CD4-positive, alpha-beta T cell (primary cell): ENCODE data around the gene TPK1. TPM values are rescaled to one million over a fixed set of nuclear protein-coding genes. Genes with fewer than 3 reads are reported as not detected.

ENCODE experiments used
- ATAC-seq: fragments of 200-7000 bp; cut with Tn5 transposase; one replicate; pipeline ENCODE4 v1.10.0; 2022; ENCODE audit warnings: mild to moderate bottlenecking; ENCODE audit not compliant: poor library complexity
- CTCF ChIA-PET: fragments of 350-600 bp; sonication (Branson Sonifier 250); formaldehyde crosslinking; loops from one replicate; lab custom pipeline; 2021; ENCODE audit warnings: antibody characterized with exemption, inconsistent platforms; lab: Charles Lee
- POLR2A ChIA-PET: fragments of 350-600 bp; sonication (Branson Sonifier 250); formaldehyde crosslinking; loops from one replicate; lab custom pipeline; 2021; ENCODE audit warnings: antibody characterized with exemption, inconsistent platforms; lab: Charles Lee
- DNase-seq, 14 experiments: peaks; one replicate each; pipeline ENCODE4 v3.0.0-alpha.2; 2013 to 2020; ENCODE audit warnings: mixed read lengths in 2 of 14
- H3K27ac ChIP-seq, 2 donors: one replicate each; pipeline versions ENCODE4 v1.5.1 to v1.7.0; 2013; ENCODE audit warnings: low read length in 2 of 2, low read depth in 1 of 2, mild to moderate bottlenecking in 1 of 2
- H3K27me3 ChIP-seq, 2 experiments: 1 replicate in 1 of 2; 2 replicates in 1 of 2; pipeline versions ENCODE4 v1.6.1 to v1.7.0; 2013; ENCODE audit warnings: low read length in 2 of 2, control low read depth in 1 of 2, mild to moderate bottlenecking in 1 of 2, moderate library complexity in 1 of 2; ENCODE audit not compliant: insufficient read depth in 2 of 2, control insufficient read depth in 1 of 2
- H3K36me3 ChIP-seq: one replicate; pipeline ENCODE4 v1.6.1; 2013; ENCODE audit warnings: low read length, control low read depth; ENCODE audit not compliant: insufficient read depth
- H3K4me1 ChIP-seq: one replicate; pipeline ENCODE4 v1.6.1; 2013; ENCODE audit warnings: low read length, control low read depth; ENCODE audit not compliant: insufficient read depth
- H3K4me3 ChIP-seq: one replicate; pipeline ENCODE4 v1.5.1; 2013; ENCODE audit warnings: mild to moderate bottlenecking, low read length, moderate library complexity
- H3K9me3 ChIP-seq, 2 experiments: 1 replicate in 1 of 2; 2 replicates in 1 of 2; pipeline versions ENCODE4 v1.6.1 to v1.7.0; 2013; ENCODE audit warnings: low read length in 2 of 2, mild to moderate bottlenecking in 2 of 2, control low read depth in 1 of 2, moderate library complexity in 1 of 2; ENCODE audit not compliant: control insufficient read depth in 1 of 2, insufficient read depth in 1 of 2
- H3K27ac Mint-ChIP-seq: one replicate; pipeline ENCODE4 v1.8.0; 2020; ENCODE audit warnings: mixed read lengths
- H3K27me3 Mint-ChIP-seq: one replicate; pipeline ENCODE4 v1.8.0; 2021; ENCODE audit warnings: mixed read lengths
- H3K36me3 Mint-ChIP-seq: one replicate; pipeline ENCODE4 v1.8.0; 2021; ENCODE audit warnings: low read depth, mixed read lengths
- H3K4me1 Mint-ChIP-seq: one replicate; pipeline ENCODE4 v1.8.0; 2021; ENCODE audit warnings: low read depth, mixed read lengths
- H3K4me3 Mint-ChIP-seq: one replicate; pipeline ENCODE4 v1.8.0; 2020; ENCODE audit warnings: mild to moderate bottlenecking, mixed read lengths
- H3K9me3 Mint-ChIP-seq: one replicate; pipeline ENCODE4 v1.8.0; 2020; ENCODE audit warnings: mixed read lengths
- CTCF ChIP-seq: fragments of 200-600 bp; IDR thresholded peaks from one replicate; pipeline ENCODE4 v1.8.0; 2022; ENCODE audit warnings: antibody characterized with exemption, mild to moderate bottlenecking
- intact Hi-C, 2 experiments: fragments of 100-400 bp; cut with DNase I in 1 of 2; cut with micrococcal nuclease in 1 of 2; formaldehyde crosslinking; loops; one replicate each; pipeline versions ENCODE4 v1.15.1 to v1.9.0; 2023 to 2025; cut with DNase I, micrococcal nuclease
- total RNA-seq, 174 experiments: library from RNA in 2 of 174; stranded (reverse) in 2 of 174; gene quantifications; one replicate each; pipeline ENCODE4 v1.2.3 and lab custom pipeline; 2021 to 2026

TPK1 gene
- total RNA-seq, 2 experiments from 2014 or later = 17.1 to 17.8 TPM

- ChIA-PET CTCF (interaction anchor here (0.9 kb wide), 1 partner anchor 12 kb away, joined by 3 read pairs; no protein-coding TSS in a partner anchor), POLR2A (no interaction called here)
- Histone ChIP-seq H3K4me3 (no peak overlapping the region), H3K9me3 (peaks cover 0 to 6% of the 10 kb centered on the region in 2 experiments), H3K27ac (no peak overlapping the region), H3K27me3 (no peaks in the 10 kb centered on the region), H3K36me3 (no peaks in the 10 kb centered on the region), H3K4me1 (no peaks in the 10 kb centered on the region)
- no peak for TF ChIP-seq CTCF
- ATAC-seq (no peak), DNase-seq (no peak)
- H3K36me3 Mint-ChIP-seq = peaks cover 16% of the 10 kb centered on the region
- no peaks in the 10 kb centered on the region for H3K9me3 Mint-ChIP-seq
- H3K27ac Mint-ChIP-seq = no peak overlapping the region
- intact Hi-C loops = no loop called here
- no peaks in the 10 kb centered on the region for H3K27me3 Mint-ChIP-seq
- no peak overlapping the region for H3K4me3 Mint-ChIP-seq
- H3K4me1 Mint-ChIP-seq = no peaks in the 10 kb centered on the region
Measured at GRCh38 chr7:144494355-144494754, 341.5 kb downstream of the TPK1 start.

GRCh38 chr7:144489504-144489903 is 346.3 kb downstream of the TPK1 start:
- Mint-ChIP-seq H3K27ac (no peak overlapping the region), H3K27me3 (no peaks in the 10 kb centered on the region), H3K36me3 (peaks cover 30% of the 10 kb centered on the region), H3K4me1 (no peaks in the 10 kb centered on the region), H3K9me3 (no peaks in the 10 kb centered on the region), H3K4me3 (no peak overlapping the region)
- DNase-seq (no peak), ATAC-seq (no peak)
- H3K4me1 ChIP-seq = no peaks in the 10 kb centered on the region
- CTCF ChIA-PET = no interaction called here
- H3K36me3 ChIP-seq = no peaks in the 10 kb centered on the region
- intact Hi-C loops = no loop called here
- no peaks in the 10 kb centered on the region for H3K27me3 ChIP-seq
- peaks cover 0 to 2% of the 10 kb centered on the region in 2 experiments for H3K9me3 ChIP-seq
- POLR2A ChIA-PET = no interaction called here
- TF ChIP-seq CTCF = no peak
- no peak overlapping the region for H3K27ac ChIP-seq
- no peak overlapping the region for H3K4me3 ChIP-seq

- Histone ChIP-seq H3K9me3 (no peaks in the 10 kb centered on the region), H3K27ac (no peak overlapping the region), H3K27me3 (no peaks in the 10 kb centered on the region), H3K36me3 (no peaks in the 10 kb centered on the region), H3K4me1 (no peaks in the 10 kb centered on the region), H3K4me3 (no peak overlapping the region)
- CTCF ChIA-PET = no interaction called here
- no peak overlapping the region for H3K4me3 Mint-ChIP-seq
- H3K27ac Mint-ChIP-seq = no peak overlapping the region
- intact Hi-C loops = no loop called here
- no peak for TF ChIP-seq CTCF
- H3K36me3 Mint-ChIP-seq = peaks cover 35% of the 10 kb centered on the region
- no peaks in the 10 kb centered on the region for H3K9me3 Mint-ChIP-seq
- DNase-seq (no peak), ATAC-seq (no peak)
- no peaks in the 10 kb centered on the region for H3K4me1 Mint-ChIP-seq
- H3K27me3 Mint-ChIP-seq = no peaks in the 10 kb centered on the region
- POLR2A ChIA-PET = no interaction called here
Measured at GRCh38 chr7:144488977-144489376, 346.9 kb downstream of the TPK1 start.
